Activated CD4-positive, alpha-beta T cell treated with anti-CD3 and anti-CD28 coated beads, Interleukin-2, amount 10 ng/mL, durations not matched to agents 24 days and 14 days (primary cell): ENCODE data around the gene CACNA1D. TPM values are rescaled to one million over a fixed set of nuclear protein-coding genes. Genes with fewer than 3 reads are reported as not detected.

Experiments
- DNase-seq: peaks from one replicate; pipeline ENCODE4 v3.0.0; 2022
- H3K27ac Mint-ChIP-seq: one replicate; pipeline ENCODE4 v1.8.0; 2022; ENCODE audit warnings: mild to moderate bottlenecking, mixed read lengths
- H3K27me3 Mint-ChIP-seq: one replicate; pipeline ENCODE4 v1.8.0; 2022; ENCODE audit warnings: mixed read lengths
- H3K36me3 Mint-ChIP-seq: one replicate; pipeline ENCODE4 v1.8.0; 2022; ENCODE audit warnings: low read depth, mild to moderate bottlenecking, mixed read lengths
- H3K4me1 Mint-ChIP-seq: one replicate; pipeline ENCODE4 v1.8.0; 2021; ENCODE audit warnings: mixed read lengths
- H3K4me3 Mint-ChIP-seq: one replicate; pipeline ENCODE4 v1.8.0; 2022; ENCODE audit warnings: mild to moderate bottlenecking, moderate library complexity, mixed read lengths
- H3K9me3 Mint-ChIP-seq: one replicate; pipeline ENCODE4 v1.8.0; 2021; ENCODE audit warnings: mixed read lengths
- intact Hi-C: fragments of 100-400 bp; cut with micrococcal nuclease; formaldehyde crosslinking; loops from one replicate; pipeline ENCODE4 v1.15.1; 2023
- total RNA-seq: library from RNA; stranded (reverse); gene quantifications from 2 replicates; pipeline ENCODE4 v1.2.3, GENCODE V29; 2022

Gene CACNA1D
- total RNA-seq, 1 donor from 2014 or later: 0.77 TPM

- Mint-ChIP-seq H3K27ac (no peak overlapping the region), H3K4me1 (no peaks in the 10 kb centered on the region), H3K27me3 (peaks cover 22% of the 10 kb centered on the region), H3K4me3 (no peak overlapping the region), H3K9me3 (no peaks in the 10 kb centered on the region), H3K36me3 (no peaks in the 10 kb centered on the region)
- DNase-seq: no peak
- intact Hi-C loops: no loop called here
Measured at GRCh38 chr3:53612508-53612907, 118.1 kb downstream of the CACNA1D start.

GRCh38 chr3:53613125-53613524 lies 118.7 kb downstream of the CACNA1D start:
- H3K9me3 Mint-ChIP-seq: no peaks in the 10 kb centered on the region
- no peaks in the 10 kb centered on the region for H3K4me1 Mint-ChIP-seq
- intact Hi-C loops: no loop called here
- no peak for DNase-seq
- no peak overlapping the region for H3K27ac Mint-ChIP-seq
- no peak overlapping the region for H3K4me3 Mint-ChIP-seq
- peaks cover 22% of the 10 kb centered on the region for H3K27me3 Mint-ChIP-seq
- no peaks in the 10 kb centered on the region for H3K36me3 Mint-ChIP-seq

GRCh38 chr3:53614307-53614706 lies 119.9 kb downstream of the CACNA1D start:
- intact Hi-C loops: no loop called here
- no peak overlapping the region for H3K27ac Mint-ChIP-seq

DNA sequence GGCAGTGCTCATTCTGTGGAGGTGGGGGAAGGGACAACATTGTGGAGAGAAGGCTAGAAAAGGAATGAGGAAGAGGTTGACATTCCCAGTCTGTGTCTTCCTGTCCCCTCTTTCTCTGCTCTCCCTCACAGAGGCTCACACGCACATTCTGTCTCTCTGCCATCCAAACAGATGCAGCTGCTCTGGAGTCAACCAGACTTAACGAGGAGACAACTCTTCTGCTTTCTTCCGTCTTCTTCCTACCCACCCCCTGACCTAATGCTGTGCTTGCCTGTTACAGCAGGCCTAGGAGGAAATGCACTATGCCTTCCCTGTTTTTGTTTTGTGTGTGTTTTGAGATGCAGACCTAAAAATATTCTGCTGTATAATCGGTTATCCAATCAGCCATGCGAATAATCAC lies 121.9 kb downstream of the CACNA1D start:
- Mint-ChIP-seq H3K9me3 (no peaks in the 10 kb centered on the region), H3K27ac (no peak overlapping the region), H3K36me3 (no peaks in the 10 kb centered on the region), H3K4me3 (no peak overlapping the region), H3K27me3 (peaks cover 15% of the 10 kb centered on the region), H3K4me1 (no peaks in the 10 kb centered on the region)
- no peak for DNase-seq
- intact Hi-C loops: no loop called here

More at GRCh38 chr3:53614307-53614706, 119.9 kb downstream of the CACNA1D start:
- Mint-ChIP-seq H3K36me3 (no peaks in the 10 kb centered on the region), H3K27me3 (peaks cover 19% of the 10 kb centered on the region), H3K4me3 (no peak overlapping the region), H3K9me3 (no peaks in the 10 kb centered on the region), H3K4me1 (no peaks in the 10 kb centered on the region)
- DNase-seq: no peak

DNA sequence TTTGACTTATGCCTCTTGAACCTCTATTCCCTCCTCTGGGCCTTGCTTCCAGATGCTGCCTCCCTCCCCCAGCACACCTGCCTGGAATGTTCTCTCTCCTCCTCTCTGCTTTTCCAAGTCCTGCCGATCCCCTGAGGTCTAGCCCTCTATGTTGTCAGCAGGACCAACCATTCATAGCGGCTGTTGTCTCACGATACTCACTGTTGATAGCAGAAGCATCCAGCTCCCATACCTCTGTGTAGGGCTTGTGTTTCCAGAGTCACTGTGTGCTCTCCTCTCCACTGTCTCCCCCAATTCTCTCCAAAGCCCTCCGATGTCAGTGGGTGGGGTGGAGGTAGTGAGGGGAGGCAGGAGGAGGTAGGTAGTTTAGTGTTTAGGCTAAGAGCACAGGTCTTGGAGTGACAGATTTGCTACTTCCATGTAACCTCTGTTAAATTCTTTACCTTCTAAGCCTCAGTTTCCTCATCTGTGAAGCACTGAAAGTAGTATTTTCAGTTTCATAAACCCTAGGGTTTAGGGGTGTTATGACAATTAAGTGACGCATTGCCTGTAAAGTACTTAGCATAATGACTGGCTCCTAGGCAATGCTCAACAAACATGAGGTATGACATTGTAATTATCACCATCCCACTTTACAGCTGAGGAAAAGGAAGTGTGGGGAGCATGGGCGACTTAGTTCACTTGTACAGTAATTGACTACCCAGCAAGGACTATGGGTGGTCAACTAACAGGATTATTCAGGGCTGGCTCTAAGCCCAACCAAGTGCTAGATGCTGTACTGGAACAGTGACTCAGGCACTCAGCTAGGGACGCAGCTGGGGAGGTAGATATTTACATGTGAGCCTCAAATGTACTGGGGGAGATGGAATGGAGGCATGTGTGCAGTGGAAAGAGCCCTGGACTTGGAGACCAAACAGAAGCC lies 122.8 kb downstream of the CACNA1D start:
- no peaks in the 10 kb centered on the region for H3K4me1 Mint-ChIP-seq
- H3K4me3 Mint-ChIP-seq: no peak overlapping the region
- peaks cover 15% of the 10 kb centered on the region for H3K27me3 Mint-ChIP-seq
- no peaks in the 10 kb centered on the region for H3K9me3 Mint-ChIP-seq
- no peak overlapping the region for H3K27ac Mint-ChIP-seq
- intact Hi-C loops: no loop called here
- DNase-seq: no peak
- no peaks in the 10 kb centered on the region for H3K36me3 Mint-ChIP-seq

DNA sequence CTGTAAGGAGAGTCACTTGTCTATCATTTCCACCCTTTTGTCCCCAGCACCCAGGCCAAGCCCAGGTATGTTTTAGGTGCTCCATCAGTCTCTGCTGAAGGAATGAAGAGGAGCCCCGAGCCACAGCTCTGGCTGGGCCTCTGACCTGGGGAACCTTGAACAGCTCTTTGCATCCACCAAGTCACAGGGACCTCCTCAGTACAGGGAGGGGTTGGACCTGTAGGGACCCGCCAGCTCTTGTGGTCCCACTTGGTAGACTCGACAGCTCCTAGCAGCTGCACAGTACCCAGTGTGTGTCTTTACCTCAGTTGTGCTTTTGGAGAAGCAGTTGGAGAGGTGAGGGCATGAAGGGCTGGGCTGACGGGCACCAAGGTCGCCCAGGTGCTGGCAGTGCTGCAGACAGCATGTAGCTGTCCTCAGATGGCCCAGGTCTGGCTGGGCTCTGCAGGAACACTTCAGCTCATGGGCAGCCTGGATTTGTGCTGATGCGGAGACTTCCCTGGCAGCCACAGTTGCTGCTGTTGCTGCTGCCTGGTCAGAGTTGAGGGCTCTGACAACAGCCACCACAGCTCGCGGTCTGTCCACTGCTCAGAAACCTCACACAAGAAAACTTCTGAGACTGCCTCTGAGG lies 123.6 kb downstream of the CACNA1D start:
- H3K27me3 Mint-ChIP-seq: peaks cover 12% of the 10 kb centered on the region
- no peak for DNase-seq
- no peak overlapping the region for H3K4me3 Mint-ChIP-seq
- no peaks in the 10 kb centered on the region for H3K9me3 Mint-ChIP-seq
- intact Hi-C loops: no loop called here
- no peaks in the 10 kb centered on the region for H3K4me1 Mint-ChIP-seq
- no peaks in the 10 kb centered on the region for H3K36me3 Mint-ChIP-seq
- H3K27ac Mint-ChIP-seq: no peak overlapping the region

- Mint-ChIP-seq H3K36me3 (no peaks in the 10 kb centered on the region), H3K27ac (no peak overlapping the region), H3K4me1 (no peaks in the 10 kb centered on the region), H3K27me3 (peaks cover 12% of the 10 kb centered on the region), H3K9me3 (no peaks in the 10 kb centered on the region), H3K4me3 (no peak overlapping the region)
- intact Hi-C loops: no loop called here
- no peak for DNase-seq
Measured at GRCh38 chr3:53618524-53618906, 124.1 kb downstream of the CACNA1D start.

GRCh38 chr3:53618936-53619335 lies 124.5 kb downstream of the CACNA1D start:
- Mint-ChIP-seq H3K36me3 (no peaks in the 10 kb centered on the region), H3K27ac (no peak overlapping the region), H3K4me1 (no peaks in the 10 kb centered on the region), H3K27me3 (peaks cover 12% of the 10 kb centered on the region), H3K4me3 (no peak overlapping the region), H3K9me3 (no peaks in the 10 kb centered on the region)
- intact Hi-C loops: no loop called here
- DNase-seq: no peak

GRCh38 chr3:53624061-53624857 lies 129.8 kb downstream of the CACNA1D start:
- intact Hi-C loops: no loop called here
- H3K4me1 Mint-ChIP-seq: no peaks in the 10 kb centered on the region
- H3K36me3 Mint-ChIP-seq: no peaks in the 10 kb centered on the region
- DNase-seq: no peak
- H3K4me3 Mint-ChIP-seq: no peak overlapping the region
- H3K9me3 Mint-ChIP-seq: no peaks in the 10 kb centered on the region
- peaks cover 6% of the 10 kb centered on the region for H3K27me3 Mint-ChIP-seq
- H3K27ac Mint-ChIP-seq: no peak overlapping the region

- H3K27me3 Mint-ChIP-seq: peaks cover 6% of the 10 kb centered on the region
- intact Hi-C loops: no loop called here
- no peak overlapping the region for H3K27ac Mint-ChIP-seq
- H3K36me3 Mint-ChIP-seq: no peaks in the 10 kb centered on the region
- H3K4me1 Mint-ChIP-seq: no peaks in the 10 kb centered on the region
- DNase-seq: no peak
- no peak overlapping the region for H3K4me3 Mint-ChIP-seq
- H3K9me3 Mint-ChIP-seq: no peaks in the 10 kb centered on the region
Measured at GRCh38 chr3:53626876-53627275, 132.5 kb downstream of the CACNA1D start.

GRCh38 chr3:53628536-53629401 lies 134.4 kb downstream of the CACNA1D start:
- Mint-ChIP-seq H3K27ac (no peak overlapping the region), H3K4me3 (no peak overlapping the region), H3K36me3 (no peaks in the 10 kb centered on the region), H3K4me1 (no peaks in the 10 kb centered on the region), H3K27me3 (peaks cover 9% of the 10 kb centered on the region), H3K9me3 (no peaks in the 10 kb centered on the region)
- no peak for DNase-seq
- intact Hi-C loops: no loop called here

- Mint-ChIP-seq H3K4me1 (no peaks in the 10 kb centered on the region), H3K36me3 (no peaks in the 10 kb centered on the region), H3K27me3 (peaks cover 9% of the 10 kb centered on the region), H3K27ac (no peak overlapping the region), H3K4me3 (no peak overlapping the region), H3K9me3 (no peaks in the 10 kb centered on the region)
- DNase-seq: no peak
- intact Hi-C loops: no loop called here
Measured at GRCh38 chr3:53629402-53629723, 135.0 kb downstream of the CACNA1D start.

- H3K27me3 Mint-ChIP-seq: peaks cover 12% of the 10 kb centered on the region
- no peaks in the 10 kb centered on the region for H3K36me3 Mint-ChIP-seq
- H3K4me1 Mint-ChIP-seq: no peaks in the 10 kb centered on the region
- intact Hi-C loops: no loop called here
- H3K4me3 Mint-ChIP-seq: no peak overlapping the region
- no peak overlapping the region for H3K27ac Mint-ChIP-seq
- H3K9me3 Mint-ChIP-seq: no peaks in the 10 kb centered on the region
- DNase-seq: no peak
Measured at GRCh38 chr3:53630547-53630946, 136.1 kb downstream of the CACNA1D start.
